Measurements from ENCODE around the gene DHRS13. TPM values are rescaled to one million over a fixed set of nuclear protein-coding genes. Genes with fewer than 3 reads are reported as not detected.

The DHRS13 gene
- total RNA-seq, 2 experiments from 2014 or later: 28.4 to 29.2 TPM

- no peak for DNase-seq (ENCODE audit: low spot score)
- peaks cover 7% of the 10 kb centered on the region for H3K4me1 ChIP-seq (ENCODE audit: insufficient read depth, low read length, poor library complexity, severe bottlenecking)
- ChIA-PET POLR2A (interaction anchor here (0.5 to 1.3 kb wide), 6 partner anchors 18 to 374 kb away, joined by 4 to 9 read pairs (median 4); no protein-coding TSS in a partner anchor), CTCF (ENCODE audit: unreplicated experiment) (interaction anchor here (1.0 kb wide), 1 partner anchor 16 kb away, joined by 3 read pairs; no protein-coding TSS in a partner anchor)
- TF ChIP-seq EZH2phosphoT487 (IDR thresholded peaks at IDR 0.05; ENCODE audit: borderline replicate concordance, low read depth, low read length): no peak
- TF ChIP-seq CTCF (conservative IDR thresholded peaks at IDR 0.05; ENCODE audit: low read length): no peak
- intact Hi-C loops (cut with micrococcal nuclease; ENCODE audit: unreplicated experiment): no loop called here
- no peak overlapping the region for H2AFZ ChIP-seq (ENCODE audit: low read length)
- H4K20me1 ChIP-seq (ENCODE audit: insufficient read depth, low read length): no peaks in the 10 kb centered on the region; the same call in 1 of the 2 replicates
- no peak overlapping the region for H3K4me2 ChIP-seq (ENCODE audit: low read length)
- no peak overlapping the region for H3K4me3 ChIP-seq (ENCODE audit: low read depth, low read length, poor library complexity, severe bottlenecking)
- H3K9me3 ChIP-seq (ENCODE audit: low read length): no peaks in the 10 kb centered on the region
- peaks cover 94% of the 10 kb centered on the region for H3K36me3 ChIP-seq (ENCODE audit: insufficient read depth, low read length)
- H3K79me2 ChIP-seq (ENCODE audit: insufficient read depth, low read depth, low read length): peaks cover 32% of the 10 kb centered on the region
- H3K9me2 ChIP-seq (ENCODE audit: insufficient read depth, low read length): no peaks in the 10 kb centered on the region
- no TSS peak for BruUV-seq (replicated peaks)
- H3K27ac ChIP-seq (ENCODE audit: low read depth, low read length, poor library complexity, severe bottlenecking): no peak overlapping the region
Measured at GRCh38 chr17:28929787-28930186, 26.9 kb upstream of the DHRS13 start.

- no peak overlapping the region for H3K27ac ChIP-seq (ENCODE audit: low read depth, low read length, poor library complexity, severe bottlenecking)
- peaks cover 7% of the 10 kb centered on the region for H3K4me1 ChIP-seq (ENCODE audit: insufficient read depth, low read length, poor library complexity, severe bottlenecking)
- peaks cover 17% of the 10 kb centered on the region for H3K79me2 ChIP-seq (ENCODE audit: insufficient read depth, low read depth, low read length)
Measured at GRCh38 chr17:28928061-28928460, 25.2 kb upstream of the DHRS13 start.

More at GRCh38 chr17:28928061-28928460, 25.2 kb upstream of the DHRS13 start:
- H3K4me2 ChIP-seq (ENCODE audit: low read length): no peak overlapping the region
- no peak overlapping the region for H2AFZ ChIP-seq (ENCODE audit: low read length)
- no peaks in the 10 kb centered on the region; the same call in 1 of the 2 replicates for H4K20me1 ChIP-seq (ENCODE audit: insufficient read depth, low read length)
- no TSS peak for BruUV-seq (replicated peaks)
- no peak overlapping the region for H3K4me3 ChIP-seq (ENCODE audit: low read depth, low read length, poor library complexity, severe bottlenecking)
- CTCF ChIA-PET (ENCODE audit: unreplicated experiment): no interaction called here
- no peak for DNase-seq (ENCODE audit: low spot score)
- no peak for TF ChIP-seq EZH2phosphoT487 (IDR thresholded peaks at IDR 0.05; ENCODE audit: borderline replicate concordance, low read depth, low read length)
- TF ChIP-seq CTCF (conservative IDR thresholded peaks at IDR 0.05; ENCODE audit: low read length): no peak
- no peaks in the 10 kb centered on the region for H3K9me2 ChIP-seq (ENCODE audit: insufficient read depth, low read length)
- intact Hi-C loops (cut with micrococcal nuclease; ENCODE audit: unreplicated experiment): no loop called here
- H3K36me3 ChIP-seq (ENCODE audit: insufficient read depth, low read length): peaks cover 96% of the 10 kb centered on the region
- POLR2A ChIA-PET: no interaction called here
- no peaks in the 10 kb centered on the region for H3K9me3 ChIP-seq (ENCODE audit: low read length)
